CD14-positive monocyte (primary cell): Measurements from ENCODE around the gene G6PC3. TPM values are rescaled to one million over a fixed set of nuclear protein-coding genes. Genes with fewer than 3 reads are reported as not detected.

Source experiments
- DNase-seq, 3 donors: peaks; one replicate each; pipeline ENCODE4 v3.0.0-alpha.2; 2011 to 2022
- H2AFZ ChIP-seq: 2 replicates; pipeline ENCODE4 v1.6.0; 2012; ENCODE audit warnings: mild to moderate bottlenecking, low read depth, low read length, inconsistent platforms; ENCODE audit not compliant: insufficient read depth, poor library complexity, severe bottlenecking
- H3K27ac ChIP-seq, 2 donors: 1 replicate in 1 of 2; 2 replicates in 1 of 2; pipeline ENCODE4 v1.5.1; 2012 to 2013; ENCODE audit warnings: low read length in 2 of 2, control low read depth in 1 of 2, inconsistent platforms in 1 of 2, low read depth in 1 of 2, mild to moderate bottlenecking in 1 of 2
- H3K27me3 ChIP-seq, 2 donors: one replicate each; pipeline versions ENCODE4 v1.6.0 to v1.6.1; 2011 to 2013; ENCODE audit warnings: low read length in 2 of 2; ENCODE audit not compliant: control insufficient read depth in 2 of 2, insufficient read depth in 2 of 2
- H3K36me3 ChIP-seq, 2 donors: replicated peaks in 1 of 2; 1 replicate in 1 of 2; 2 replicates in 1 of 2; pipeline versions ENCODE4 v1.5.1 to v1.6.1; 2012 to 2013; ENCODE audit warnings: low read length in 2 of 2, control low read depth in 1 of 2, inconsistent platforms in 1 of 2, mild to moderate bottlenecking in 1 of 2; ENCODE audit not compliant: insufficient read depth in 2 of 2, control insufficient read depth in 1 of 2
- H3K4me1 ChIP-seq, 2 donors: 1 replicate in 1 of 2; 2 replicates in 1 of 2; pipeline versions ENCODE4 v1.5.1 to v1.6.1; 2012 to 2013; ENCODE audit warnings: low read length in 2 of 2, control low read depth in 1 of 2, inconsistent platforms in 1 of 2, mild to moderate bottlenecking in 1 of 2, moderate library complexity in 1 of 2; ENCODE audit not compliant: insufficient read depth in 2 of 2, control insufficient read depth in 1 of 2
- H3K4me2 ChIP-seq: replicated peaks from 2 replicates; pipeline ENCODE3; 2012; ENCODE audit warnings: low read length, moderate library complexity, mild to moderate bottlenecking; ENCODE audit not compliant: poor library complexity, severe bottlenecking; ENCODE audit errors: extremely low read depth
- H3K4me3 ChIP-seq, 3 experiments: fragments of 200-600 bp in 1 of 3; sonication (generic) in 1 of 3; replicated peaks in 1 of 3; 1 replicate in 2 of 3; 2 replicates in 1 of 3; pipeline ENCODE4 v1.5.1; 2011 to 2013; ENCODE audit warnings: low read length in 3 of 3, mild to moderate bottlenecking in 3 of 3, control low read depth in 2 of 3, low read depth in 2 of 3, inconsistent platforms in 1 of 3, moderate library complexity in 1 of 3
- H3K79me2 ChIP-seq: 2 replicates; pipeline ENCODE4 v1.6.0; 2012; ENCODE audit warnings: mild to moderate bottlenecking, control low read depth, inconsistent platforms, low read length, moderate library complexity; ENCODE audit not compliant: insufficient read depth
- H3K9ac ChIP-seq: 2 replicates; pipeline ENCODE4 v1.6.0; 2017; ENCODE audit warnings: low read length, mild to moderate bottlenecking; ENCODE audit not compliant: insufficient read depth, poor library complexity, severe bottlenecking
- H3K9me3 ChIP-seq, 2 donors: replicated peaks in 1 of 2; 1 replicate in 1 of 2; 2 replicates in 1 of 2; pipeline versions ENCODE4 v1.5.1 to v1.6.1; 2012 to 2013; ENCODE audit warnings: low read length in 2 of 2, control low read depth in 1 of 2; ENCODE audit not compliant: control insufficient read depth in 1 of 2, insufficient read depth in 1 of 2
- H4K20me1 ChIP-seq: 2 replicates; pipeline ENCODE4 v1.6.0; 2012; ENCODE audit warnings: mild to moderate bottlenecking, low read length, control low read depth, moderate library complexity; ENCODE audit not compliant: insufficient read depth
- H3K27ac Mint-ChIP-seq, 7 donors: one replicate each; pipeline ENCODE4 v1.8.0; 2020; ENCODE audit warnings: mild to moderate bottlenecking in 7 of 7, mixed read lengths in 7 of 7, moderate library complexity in 6 of 7, inconsistent platforms in 2 of 7
- H3K27me3 Mint-ChIP-seq, 3 donors: one replicate each; pipeline ENCODE4 v1.8.0; 2021 to 2022; ENCODE audit warnings: low read depth in 3 of 3, mild to moderate bottlenecking in 3 of 3, mixed read lengths in 3 of 3, moderate library complexity in 3 of 3, inconsistent platforms in 1 of 3
- H3K36me3 Mint-ChIP-seq, 2 donors: one replicate each; pipeline ENCODE4 v1.8.0; 2020; ENCODE audit warnings: mixed read lengths in 2 of 2, inconsistent platforms in 1 of 2, mild to moderate bottlenecking in 1 of 2
- H3K4me1 Mint-ChIP-seq: one replicate; pipeline ENCODE4 v1.8.0; 2020; ENCODE audit warnings: mild to moderate bottlenecking, mixed read lengths
- H3K4me3 Mint-ChIP-seq, 2 donors: one replicate each; pipeline ENCODE4 v1.8.0; 2020; ENCODE audit warnings: mild to moderate bottlenecking in 2 of 2, mixed read lengths in 2 of 2, moderate library complexity in 1 of 2
- H3K9me3 Mint-ChIP-seq, 7 donors: one replicate each; pipeline ENCODE4 v1.8.0; 2020 to 2022; ENCODE audit warnings: mixed read lengths in 7 of 7, mild to moderate bottlenecking in 6 of 7, moderate library complexity in 6 of 7, inconsistent platforms in 2 of 7
- WGBS: methylation state at CpG from one replicate; pipeline ENCODE4 v1.1.5; 2013; ENCODE audit warnings: missing lambda C conversion rate; ENCODE audit not compliant: insufficient coverage; 5-methylcytosine and 5-hydroxymethylcytosine counted together
- intact Hi-C, 2 donors: fragments of 100-400 bp; cut with micrococcal nuclease; formaldehyde crosslinking; loops; one replicate each; pipeline versions ENCODE4 v1.15.0 to v1.15.1; 2023
- polyA plus RNA-seq, 3 donors: library from polyadenylated mRNA; depleted of rRNA in 1 of 3; unstranded in 2 of 3; stranded (reverse) in 1 of 3; fragments of 300-500 nt in 2 of 3; fragments of >200 nt in 1 of 3; fragmentation: Illumina TruSeq in 2 of 3; gene quantifications; 1 replicate in 2 of 3; 2 replicates in 1 of 3; pipeline ENCODE4 v1.2.3, GENCODE V29; 2012 to 2021
- TF ChIP-seq, protein P1 (sequence below): fragments of 200-600 bp; IDR thresholded peaks from one replicate; pipeline ENCODE4 v1.8.0; 2022; ENCODE audit warnings: antibody characterized with exemption, mild to moderate bottlenecking

G6PC3 gene
- polyA plus RNA-seq, 3 donors = 38.0 to 46.4 (median 42.4) TPM

DNA sequence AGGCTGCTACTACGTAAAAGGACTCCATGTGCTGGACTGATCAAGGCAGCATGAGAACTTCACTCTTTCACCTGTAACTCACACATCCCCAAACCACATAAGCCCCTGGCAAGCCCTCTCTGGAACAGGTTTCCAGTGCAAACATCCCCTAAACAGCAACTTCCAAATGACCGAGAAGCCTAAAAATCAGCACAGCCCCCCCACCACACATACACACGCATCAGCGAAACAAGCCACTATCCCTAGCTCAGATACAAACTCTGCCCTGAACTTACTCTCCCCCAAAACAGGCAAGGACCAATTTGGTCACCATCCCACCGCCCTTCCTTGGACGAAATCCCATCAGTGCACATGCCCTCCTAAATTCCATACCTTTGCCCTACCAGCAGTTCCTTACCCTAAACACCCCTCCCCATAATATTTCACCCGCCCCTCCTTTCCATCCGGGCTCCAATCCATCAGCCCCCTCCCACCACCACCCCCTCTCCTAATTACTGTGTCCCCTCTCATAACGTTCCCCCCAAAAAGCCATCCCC is 4.8 kb upstream of the G6PC3 start:
- H3K27ac ChIP-seq = peak overlapping the region; percentile 80 to 91
- TF ChIP-seq, protein P1, sequence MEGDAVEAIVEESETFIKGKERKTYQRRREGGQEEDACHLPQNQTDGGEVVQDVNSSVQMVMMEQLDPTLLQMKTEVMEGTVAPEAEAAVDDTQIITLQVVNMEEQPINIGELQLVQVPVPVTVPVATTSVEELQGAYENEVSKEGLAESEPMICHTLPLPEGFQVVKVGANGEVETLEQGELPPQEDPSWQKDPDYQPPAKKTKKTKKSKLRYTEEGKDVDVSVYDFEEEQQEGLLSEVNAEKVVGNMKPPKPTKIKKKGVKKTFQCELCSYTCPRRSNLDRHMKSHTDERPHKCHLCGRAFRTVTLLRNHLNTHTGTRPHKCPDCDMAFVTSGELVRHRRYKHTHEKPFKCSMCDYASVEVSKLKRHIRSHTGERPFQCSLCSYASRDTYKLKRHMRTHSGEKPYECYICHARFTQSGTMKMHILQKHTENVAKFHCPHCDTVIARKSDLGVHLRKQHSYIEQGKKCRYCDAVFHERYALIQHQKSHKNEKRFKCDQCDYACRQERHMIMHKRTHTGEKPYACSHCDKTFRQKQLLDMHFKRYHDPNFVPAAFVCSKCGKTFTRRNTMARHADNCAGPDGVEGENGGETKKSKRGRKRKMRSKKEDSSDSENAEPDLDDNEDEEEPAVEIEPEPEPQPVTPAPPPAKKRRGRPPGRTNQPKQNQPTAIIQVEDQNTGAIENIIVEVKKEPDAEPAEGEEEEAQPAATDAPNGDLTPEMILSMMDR = no peak
- peak overlapping the region; percentile 53 to 91 (median 68) for H3K4me3 ChIP-seq
- H3K27me3 ChIP-seq = no peaks in the 10 kb centered on the region
- intact Hi-C loops = loop anchor here (2.0 to 10.0 kb wide), 4 partner anchors 48 to 437 kb away; partner anchors contain the start of genes GPATCH8 (in 1 of the 2), TMEM101 (in 1 of the 2) and TMUB2 (in 1 of the 2)
- H4K20me1 ChIP-seq = peaks cover 51% of the 10 kb centered on the region
- no peaks in the 10 kb centered on the region for H3K27me3 Mint-ChIP-seq
- no peaks in the 10 kb centered on the region for H3K9me3 Mint-ChIP-seq
- peak overlapping the region; percentile 85 to 95 (median 90) for H3K27ac Mint-ChIP-seq
- H3K9me3 ChIP-seq = no peaks in the 10 kb centered on the region
- peak in 1 of 3 donors; percentile 29 for DNase-seq
- H3K36me3 ChIP-seq = peaks cover 19 to 34% of the 10 kb centered on the region in 2 donors
- H3K4me2 ChIP-seq = peak overlapping the region; percentile 91
- H3K4me1 ChIP-seq = peaks cover 32 to 38% of the 10 kb centered on the region in 2 donors
- H3K79me2 ChIP-seq = peaks cover 61% of the 10 kb centered on the region
- peak overlapping the region; percentile 93 for H3K9ac ChIP-seq
- H3K36me3 Mint-ChIP-seq = peaks cover 25 to 37% of the 10 kb centered on the region in 2 donors
- peak overlapping the region; percentile 84 for H2AFZ ChIP-seq
- H3K4me1 Mint-ChIP-seq = peaks cover 32% of the 10 kb centered on the region
- peak overlapping the region; percentile 75 to 95 for H3K4me3 Mint-ChIP-seq
- WGBS = 6% methylated on average over 8 of the region's 9 CpGs

DNA sequence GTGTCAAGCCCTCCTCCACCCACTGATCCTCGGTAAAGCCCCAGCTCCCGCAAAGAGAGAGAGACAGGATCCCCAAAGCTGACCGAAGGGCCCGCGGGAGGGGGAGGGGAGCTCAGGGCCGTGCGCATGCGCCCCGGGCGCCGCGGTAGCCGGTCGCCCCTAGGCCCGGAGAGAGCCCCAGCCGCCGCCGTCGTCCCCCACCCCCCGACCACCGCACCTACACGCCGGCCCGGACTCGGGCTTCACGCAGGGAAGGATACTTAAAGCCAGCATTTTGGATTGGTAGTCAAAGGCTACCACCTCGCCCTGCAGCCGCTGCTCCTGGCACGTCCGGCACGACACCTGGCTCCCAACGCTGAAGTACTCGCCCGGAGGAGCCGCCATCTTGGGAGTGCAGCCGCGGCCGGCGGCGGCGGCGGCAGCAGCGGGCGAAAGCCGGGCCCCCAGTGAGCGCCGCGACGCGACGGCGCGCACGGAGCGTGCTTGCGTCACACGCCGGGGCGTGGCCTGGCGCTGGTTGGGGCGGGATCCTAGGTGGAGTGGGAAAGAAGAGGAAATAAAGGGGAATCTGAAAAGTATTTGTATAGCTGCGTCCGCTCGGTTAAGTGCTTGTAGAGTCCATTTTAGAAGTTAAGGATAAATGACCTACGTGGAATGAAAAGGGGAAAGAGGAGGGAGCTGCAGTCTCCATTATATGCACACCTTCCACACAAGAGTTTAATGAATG is 4.2 kb upstream of the G6PC3 start, which contains the start of gene LSM12:
Gene LSM12, minus strand, starts transcription at position 468 of the 727 bp plus-strand sequence. Its CDS starts 84 bp downstream, at position 384.
- Mint-ChIP-seq H3K27ac (peak within 1 kb of the TSS; percentile 85 to 95 (median 90)), H3K27me3 (no peaks in the 10 kb centered on the region), H3K9me3 (no peaks in the 10 kb centered on the region), H3K36me3 (peaks cover 21 to 31% of the 10 kb centered on the region in 2 donors), H3K4me3 (peak within 1 kb of the TSS; percentile 75 to 95), H3K4me1 (peaks cover 37% of the 10 kb centered on the region)
- H3K4me2 ChIP-seq = peak within 1 kb of the TSS; percentile 91
- peak within 1 kb of the TSS; percentile 53 to 91 (median 68) for H3K4me3 ChIP-seq
- peaks cover 37 to 44% of the 10 kb centered on the region in 2 donors for H3K4me1 ChIP-seq
- H4K20me1 ChIP-seq = peaks cover 47% of the 10 kb centered on the region
- WGBS = under 1% methylated on average over 44 of the region's 65 CpGs
- H3K36me3 ChIP-seq = peaks cover 15 to 28% of the 10 kb centered on the region in 2 donors
- H2AFZ ChIP-seq = peak within 1 kb of the TSS; percentile 84
- peak; percentile 88 to 93 (median 92) for DNase-seq
- no peaks in the 10 kb centered on the region for H3K27me3 ChIP-seq
- H3K79me2 ChIP-seq = peaks cover 58% of the 10 kb centered on the region
- peak within 1 kb of the TSS; percentile 93 for H3K9ac ChIP-seq
- TF ChIP-seq, protein P1 = no peak
- no peaks in the 10 kb centered on the region for H3K9me3 ChIP-seq
- peak within 1 kb of the TSS; percentile 80 to 91 for H3K27ac ChIP-seq
- intact Hi-C loops = loop anchor here (2.0 to 10.0 kb wide), 4 partner anchors 49 to 436 kb away; partner anchors contain the start of genes GPATCH8 (in 1 of the 2), TMEM101 (in 1 of the 2) and TMUB2 (in 1 of the 2)
